Measurements from ENCODE around the gene TBC1D14. TPM values are rescaled to one million over a fixed set of nuclear protein-coding genes. Genes with fewer than 3 reads are reported as not detected.

Gene TBC1D14
- total and polyA plus RNA-seq, 2 of the 4 experiments (the other 2 are of a cell fraction) = 31.7 to 40.7 TPM

DNA sequence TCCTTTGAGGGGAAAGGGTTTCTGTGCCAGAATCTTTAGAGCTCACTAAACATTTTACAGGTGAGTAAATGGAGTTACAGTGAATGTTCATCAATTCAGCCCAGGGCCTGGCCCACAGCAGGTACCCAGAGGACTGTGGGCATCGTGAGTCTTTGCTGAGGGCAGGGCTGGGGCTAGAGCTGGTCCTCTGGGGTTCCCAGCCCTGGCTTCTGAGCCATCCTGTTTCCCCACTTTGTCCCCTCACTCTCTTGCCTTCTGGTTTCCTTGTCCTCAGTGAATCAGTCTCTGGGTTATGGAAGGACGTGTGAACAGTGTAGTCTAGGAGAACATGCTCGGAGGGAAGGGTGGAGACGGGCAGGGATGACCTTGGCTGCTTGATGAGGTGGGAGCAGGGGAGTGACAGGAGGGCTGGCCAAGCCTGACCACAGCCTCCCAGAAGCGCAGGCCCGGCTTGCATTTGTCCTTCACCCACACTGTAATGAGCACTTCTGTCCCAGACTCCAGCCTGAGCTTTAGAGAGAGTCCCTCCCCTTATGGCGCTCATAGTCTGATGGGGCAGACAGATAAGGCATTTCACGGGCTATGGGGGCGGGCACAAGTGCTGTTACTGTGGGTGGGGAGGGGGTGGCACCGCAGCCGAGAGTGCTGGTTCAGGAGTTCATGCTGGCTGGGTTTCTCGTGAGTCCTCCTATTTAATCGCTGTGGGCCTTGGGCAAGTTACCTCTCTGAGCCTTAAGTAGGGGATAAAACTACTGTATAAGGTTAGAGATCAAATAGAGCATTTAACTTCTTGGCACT is 17.3 kb downstream of the TBC1D14 start:
- Histone ChIP-seq H3K56ac (ENCODE audit: extremely low read depth, insufficient read depth, low read length) (no peak overlapping the region), H3K4me2 (ENCODE audit: low read depth, low read length) (no peak overlapping the region), H3K23ac (ENCODE audit: low read depth, low read length) (peak overlapping the region; percentile 44; the same call in 1 of the 2 replicates), H3K27ac (ENCODE audit: insufficient read depth, low read length) (no peak overlapping the region), H2BK15ac (ENCODE audit: low read depth, low read length) (no peak overlapping the region), H3K79me1 (ENCODE audit: low read depth in 1 of 2, low read length in 2 of 2) (peaks cover 21 to 52% of the 10 kb centered on the region in 2 experiments), H4K8ac (ENCODE audit: low read depth in 2 of 2, low read length in 2 of 2) (peak overlapping the region in 1 of 2 experiments; percentile 52; a peak in 1 of 4 replicates), H4K20me1 (ENCODE audit: insufficient read depth, low read length) (peaks cover 21% of the 10 kb centered on the region), H3K9me1 (ENCODE audit: insufficient read depth, low read length) (peaks cover 17% of the 10 kb centered on the region; the same call in 1 of the 2 replicates), H2AK9ac (replicated peaks; ENCODE audit: low read depth, low read length, poor library complexity) (peak overlapping the region; percentile 71), H3K36me3 (ENCODE audit: control insufficient read depth, insufficient read depth, low read length) (peaks cover 24% of the 10 kb centered on the region), H3K4me3 (ENCODE audit: insufficient read depth, low read depth, low read length) (no peak overlapping the region), H2AK5ac (ENCODE audit: low read depth, low read length) (peak overlapping the region; percentile 65), H3K27me3 (ENCODE audit: control insufficient read depth, insufficient read depth, low read length) (no peaks in the 10 kb centered on the region), H2BK120ac (ENCODE audit: low read depth, low read length) (no peak overlapping the region; the same call in 1 of the 2 replicates), H2BK20ac (ENCODE audit: low read depth, low read length) (no peak overlapping the region), H3K9me3 (ENCODE audit: control insufficient read depth, insufficient read depth, low read length) (no peaks in the 10 kb centered on the region), H3K14ac (replicated peaks; ENCODE audit: low read depth, low read length) (0 out of 2 replicates have a peak overlapping the region, but pooled peaks have one; percentile 28), H3K18ac (ENCODE audit: low read depth, low read length) (no peak overlapping the region), H3K9ac (ENCODE audit: low read depth, low read length) (no peak overlapping the region), H2AFZ (replicated peaks; ENCODE audit: low read length, poor library complexity) (peak overlapping the region; percentile 76), H3K4me1 (ENCODE audit: control insufficient read depth, insufficient read depth, low read length) (peaks cover 14% of the 10 kb centered on the region), H4K91ac (ENCODE audit: insufficient read depth, low read depth, low read length) (0 out of 2 replicates have a peak overlapping the region, but pooled peaks have one; percentile 39), H4K5ac (ENCODE audit: low read depth, low read length) (no peak overlapping the region), H2BK5ac (ENCODE audit: low read depth, low read length, poor library complexity, severe bottlenecking) (no peak overlapping the region), H3K4ac (ENCODE audit: low read depth, low read length) (peak overlapping the region; percentile 77)
- intact Hi-C loops (cut with micrococcal nuclease) = no loop called here
- no TSS peak for BruUV-seq (replicated peaks)
- in situ Hi-C loops (cut with MboI; ENCODE audit: low sequenced_read_pairs) = no loop called here
- ChIA-PET CTCF (no interaction called here), POLR2A (ENCODE audit: unreplicated experiment) (interaction anchor here (0.7 kb wide), 1 partner anchor 30 kb away, joined by 19 read pairs; no protein-coding TSS in a partner anchor)
- TF ChIP-seq BHLHE40 (IDR thresholded peaks at IDR 0.05; ENCODE audit: low read depth, low read length) = no peak
- peak; percentile 12; the same call in 1 of the 2 replicates for TF ChIP-seq MAZ (IDR thresholded peaks at IDR 0.05; ENCODE audit: borderline replicate concordance, low read depth, low read length)
- no peak for TF ChIP-seq RCOR1 (IDR thresholded peaks at IDR 0.05; ENCODE audit: insufficient replicate concordance, low read length)
- TF ChIP-seq, protein P1, sequence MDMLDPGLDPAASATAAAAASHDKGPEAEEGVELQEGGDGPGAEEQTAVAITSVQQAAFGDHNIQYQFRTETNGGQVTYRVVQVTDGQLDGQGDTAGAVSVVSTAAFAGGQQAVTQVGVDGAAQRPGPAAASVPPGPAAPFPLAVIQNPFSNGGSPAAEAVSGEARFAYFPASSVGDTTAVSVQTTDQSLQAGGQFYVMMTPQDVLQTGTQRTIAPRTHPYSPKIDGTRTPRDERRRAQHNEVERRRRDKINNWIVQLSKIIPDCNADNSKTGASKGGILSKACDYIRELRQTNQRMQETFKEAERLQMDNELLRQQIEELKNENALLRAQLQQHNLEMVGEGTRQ (IDR thresholded peaks at IDR 0.05; ENCODE audit: low read depth, low read length) = no peak
- TF ChIP-seq CHD1 (IDR thresholded peaks at IDR 0.05; ENCODE audit: low read depth, low read length) = no peak
- no peak for TF ChIP-seq NFE2L2 (IDR thresholded peaks at IDR 0.05; ENCODE audit: low read depth, low read length)
- peak; percentile 60 for DNase-seq
- dilution Hi-C loops (cut with HindIII; ENCODE audit: low sequenced_read_pairs, unreplicated experiment) = no loop called here
- WGBS, 2 experiments (ENCODE audit: extremely low coverage in 2 of 2, insufficient read length in 1 of 2) = no CpG with 5 or more reads among the region's 13 CpGs
- ATAC-seq (ENCODE audit: low read depth) = peak; percentile 90
